Neural crest cell (in vitro differentiated cells): ENCODE measurements around the gene COPS2. TPM values are rescaled to one million over a fixed set of nuclear protein-coding genes. Genes with fewer than 3 reads are reported as not detected.

Experiments
- DNase-seq: peaks from one replicate; pipeline ENCODE4 v3.0.0; 2021; ENCODE audit warnings: low read depth, mixed read lengths, low spot score
- H3K27ac Mint-ChIP-seq: one replicate; pipeline ENCODE4 v1.8.0; 2021; ENCODE audit warnings: mild to moderate bottlenecking, mixed read lengths; ENCODE audit not compliant: unreplicated experiment
- H3K27me3 Mint-ChIP-seq: 2 replicates; pipeline ENCODE4 v1.8.0; 2021; ENCODE audit warnings: low read depth, mild to moderate bottlenecking, mixed read lengths
- H3K36me3 Mint-ChIP-seq: 2 replicates; pipeline ENCODE4 v1.8.0; 2021; ENCODE audit warnings: low read depth, mild to moderate bottlenecking, mixed read lengths
- H3K4me1 Mint-ChIP-seq: 2 replicates; pipeline ENCODE4 v1.8.0; 2021; ENCODE audit warnings: mixed read lengths
- H3K4me3 Mint-ChIP-seq: one replicate; pipeline ENCODE4 v1.8.0; 2021; ENCODE audit warnings: mild to moderate bottlenecking, mixed read lengths
- H3K9me3 Mint-ChIP-seq: 2 replicates; pipeline ENCODE4 v1.8.0; 2021; ENCODE audit warnings: mixed read lengths
- CTCF ChIP-seq: fragments of 200-600 bp; sonication (generic); conservative IDR thresholded peaks from 2 replicates; pipeline ENCODE4 v1.5.0; 2021; ENCODE audit warnings: antibody characterized with exemption, mild to moderate bottlenecking
- total RNA-seq: library from RNA; stranded (reverse); gene quantifications from 2 replicates; pipeline ENCODE4 v1.2.1, GENCODE V29; 2021

Gene COPS2
- total RNA-seq, 1 donor from 2014 or later = 92.8 TPM

- peaks cover 5% of the 10 kb centered on the region for H3K36me3 Mint-ChIP-seq
- no peak for TF ChIP-seq CTCF
- DNase-seq = peak; percentile 54
- peaks cover 18% of the 10 kb centered on the region for H3K4me1 Mint-ChIP-seq
- no peaks in the 10 kb centered on the region for H3K27me3 Mint-ChIP-seq
- peak within 1 kb of the TSS; percentile 94 for H3K27ac Mint-ChIP-seq
- H3K4me3 Mint-ChIP-seq = peak within 1 kb of the TSS; percentile 94
- peaks cover 4% of the 10 kb centered on the region for H3K9me3 Mint-ChIP-seq
These were observed 14.6 kb upstream of the COPS2 start, which contains the start of gene GALK2 for GRCh38 chr15:49169880-49170597. Gene GALK2 (plus strand): TSS chr15:49170247. CDS start chr15:49170323, 76 bp downstream.

- no peak overlapping the region for H3K27ac Mint-ChIP-seq
- no peaks in the 10 kb centered on the region for H3K9me3 Mint-ChIP-seq
- no peak for DNase-seq
- peaks cover 7% of the 10 kb centered on the region for H3K36me3 Mint-ChIP-seq
- H3K27me3 Mint-ChIP-seq = no peaks in the 10 kb centered on the region
- no peak for TF ChIP-seq CTCF
- H3K4me1 Mint-ChIP-seq = peaks cover 15% of the 10 kb centered on the region
- H3K4me3 Mint-ChIP-seq = no peak overlapping the region
These were observed 12.6 kb upstream of the COPS2 start for GRCh38 chr15:49168016-49168415.

GRCh38 chr15:49164865-49165264 lies 9.5 kb upstream of the COPS2 start:
- no peaks in the 10 kb centered on the region for H3K9me3 Mint-ChIP-seq
- peaks cover under 1% of the 10 kb centered on the region for H3K4me1 Mint-ChIP-seq
- H3K27me3 Mint-ChIP-seq = no peaks in the 10 kb centered on the region
- H3K27ac Mint-ChIP-seq = no peak overlapping the region
- H3K4me3 Mint-ChIP-seq = no peak overlapping the region
- TF ChIP-seq CTCF = no peak
- peaks cover 9% of the 10 kb centered on the region for H3K36me3 Mint-ChIP-seq
- DNase-seq = no peak

GRCh38 chr15:49163678-49164077 lies 8.3 kb upstream of the COPS2 start:
- peaks cover 9% of the 10 kb centered on the region for H3K36me3 Mint-ChIP-seq
- no peak overlapping the region for H3K27ac Mint-ChIP-seq
- TF ChIP-seq CTCF = no peak

GRCh38 chr15:49155834-49156627 lies 632 bp upstream of the COPS2 start:
- no peaks in the 10 kb centered on the region for H3K36me3 Mint-ChIP-seq
- H3K9me3 Mint-ChIP-seq = no peaks in the 10 kb centered on the region
- H3K27me3 Mint-ChIP-seq = no peaks in the 10 kb centered on the region
- peak overlapping the region; percentile 99 for H3K4me3 Mint-ChIP-seq
- no peak for TF ChIP-seq CTCF
- H3K27ac Mint-ChIP-seq = peak overlapping the region; percentile 93
- no peak for DNase-seq
- H3K4me1 Mint-ChIP-seq = peaks cover 40% of the 10 kb centered on the region

More at GRCh38 chr15:49163678-49164077, 8.3 kb upstream of the COPS2 start:
- no peak for DNase-seq
- Mint-ChIP-seq H3K9me3 (no peaks in the 10 kb centered on the region), H3K4me3 (no peak overlapping the region), H3K4me1 (no peaks in the 10 kb centered on the region), H3K27me3 (no peaks in the 10 kb centered on the region)
